GM12878 (cell line): ENCODE results near the gene CFAP58. TPM values are rescaled to one million over a fixed set of nuclear protein-coding genes. Genes with fewer than 3 reads are reported as not detected.

Source experiments
- ATAC-seq: fragments of 200-7000 bp; cut with Tn5 transposase; 3 replicates; pipeline ENCODE4 v1.9.1; 2020; ENCODE audit warnings: mild to moderate bottlenecking, moderate library complexity
- BruUV-seq: library from RNA; stranded (reverse); fragments of 400-500 nt; replicated peaks from 2 replicates; lab custom pipeline; 2021; lab: Mats Ljungman, UMichigan
- CTCF ChIA-PET: fragments of 300-600 bp; sonication (Branson Sonifier 250); formaldehyde crosslinking; extraction: SDS; loops from one replicate; lab custom pipeline; 2021; ENCODE audit warnings: inconsistent platforms; lab: Yijun Ruan, JAX
- POLR2A ChIA-PET: fragments of 350-600 bp; formaldehyde crosslinking; extraction: SDS; loops from one replicate; lab custom pipeline; 2021; ENCODE audit warnings: inconsistent platforms; lab: Charles Lee
- RAD21 ChIA-PET: fragments of 300-600 bp; sonication (Branson Sonifier 250); formaldehyde crosslinking; loops from one replicate; lab custom pipeline; 2023; ENCODE audit warnings: antibody characterized with exemption; ENCODE audit not compliant: unreplicated experiment; lab: Charles Lee
- SMC1A ChIA-PET: fragments of 300-600 bp; sonication (Branson Sonifier 250); formaldehyde crosslinking; loops from one replicate; lab custom pipeline; 2023; ENCODE audit not compliant: unreplicated experiment, uncharacterized antibody; lab: Charles Lee
- DNase-seq: peaks from one replicate; pipeline ENCODE4 v3.0.0-alpha.2; 2011; ENCODE audit warnings: low read depth, low spot score
- FAIRE-seq: peaks from 3 replicates; lab custom pipeline; 2011; peaks lifted over from hg19 to GRCh38; lab: Jason Lieb, UNC
- H2AFZ ChIP-seq: 2 replicates; pipeline ENCODE4 v1.6.0; 2011; ENCODE audit warnings: low read depth, low read length, control low read depth; ENCODE audit not compliant: control insufficient read depth
- H3K27ac ChIP-seq: 2 replicates; pipeline ENCODE4 v1.5.1; 2011; ENCODE audit warnings: control low read depth; ENCODE audit not compliant: control insufficient read depth, insufficient read depth
- H3K27me3 ChIP-seq, 2 experiments: replicated peaks in 1 of 2; 2 replicates each; pipeline versions ENCODE4 v1.6.0 to v1.6.1; 2011; ENCODE audit warnings: low read length in 1 of 2; ENCODE audit not compliant: control insufficient read depth in 2 of 2, insufficient read depth in 2 of 2
- H3K36me3 ChIP-seq, 2 experiments: 2 replicates each; pipeline ENCODE4 v1.5.1; 2011; ENCODE audit warnings: low read length in 1 of 2; ENCODE audit not compliant: control insufficient read depth in 2 of 2, insufficient read depth in 2 of 2
- H3K4me1 ChIP-seq: 2 replicates; pipeline ENCODE4 v1.6.1; 2011; ENCODE audit warnings: mild to moderate bottlenecking, low read length, moderate library complexity, mixed read lengths; ENCODE audit not compliant: control insufficient read depth, insufficient read depth
- H3K4me2 ChIP-seq: 2 replicates; pipeline ENCODE4 v1.6.0; 2011; ENCODE audit warnings: control low read depth; ENCODE audit not compliant: control insufficient read depth, insufficient read depth
- H3K4me3 ChIP-seq: fragments of 200-600 bp; sonication (generic); 2 replicates; pipeline ENCODE4 v1.5.1; 2016
- H3K79me2 ChIP-seq: 2 replicates; pipeline ENCODE4 v1.6.0; 2011; ENCODE audit warnings: low read length; ENCODE audit not compliant: control insufficient read depth, insufficient read depth
- H3K9ac ChIP-seq: 2 replicates; pipeline ENCODE4 v1.8.0; 2011; ENCODE audit warnings: low read length, control low read depth, mixed read lengths; ENCODE audit not compliant: control insufficient read depth, insufficient read depth
- H3K9me3 ChIP-seq: replicated peaks from 3 replicates; pipeline ENCODE4 v1.5.1; 2011; ENCODE audit warnings: mild to moderate bottlenecking, low read length; ENCODE audit not compliant: control insufficient read depth, insufficient read depth
- H4K20me1 ChIP-seq: 2 replicates; pipeline ENCODE4 v1.6.0; 2011; ENCODE audit not compliant: control insufficient read depth, insufficient read depth
- EP300 ChIP-seq, 2 experiments: fragments of 150-350 bp in 1 of 2; IDR thresholded peaks; 2 replicates each; pipeline ENCODE4 v1.6.1; 2011 to 2012; ENCODE audit warnings: low read depth in 2 of 2, low read length in 2 of 2, borderline replicate concordance in 1 of 2, improper control_type of control experiment in 1 of 2, inconsistent platforms in 1 of 2; ENCODE audit not compliant: control insufficient read depth in 1 of 2
- ETV6 ChIP-seq, 2 experiments: fragments of 450-650 bp in 1 of 2; IDR thresholded peaks in 1 of 2; conservative IDR thresholded peaks in 1 of 2; 2 replicates each; pipeline ENCODE4 v1.6.1; 2014; ENCODE audit warnings: antibody characterized with exemption in 1 of 2, borderline replicate concordance in 1 of 2, low read depth in 1 of 2, mild to moderate bottlenecking in 1 of 2, moderate library complexity in 1 of 2
- PBX3 ChIP-seq: IDR thresholded peaks from 2 replicates; pipeline ENCODE4 v1.6.1; 2011; ENCODE audit warnings: mild to moderate bottlenecking, low read depth, low read length, moderate library complexity; ENCODE audit not compliant: insufficient replicate concordance
- SMARCA5 ChIP-seq: fragments of 450-650 bp; IDR thresholded peaks from 2 replicates; pipeline ENCODE4 v1.6.1; 2017; ENCODE audit warnings: mild to moderate bottlenecking
- SPI1 ChIP-seq: IDR thresholded peaks from 2 replicates; pipeline ENCODE4 v1.6.1; 2011; ENCODE audit warnings: low read depth, mild to moderate bottlenecking, low read length, moderate library complexity, borderline replicate concordance; ENCODE audit not compliant: insufficient read depth
- WGBS: methylation state at CpG from one replicate; pipeline ENCODE4 v1.1.6; 2016; ENCODE audit warnings: low lambda C conversion rate; ENCODE audit not compliant: insufficient replicate concordance, insufficient coverage; ENCODE audit errors: missing lambda C conversion rate; 5-methylcytosine and 5-hydroxymethylcytosine counted together
- in situ Hi-C: fragments of 300-500 bp; cut with MboI; formaldehyde crosslinking; loops from 9 replicates; pipeline ENCODE4 v1.14.3; 2018; ENCODE audit warnings: mixed read lengths
- intact Hi-C: fragments of 100-400 bp; cut with micrococcal nuclease; formaldehyde crosslinking; loops from one replicate; pipeline ENCODE4 v1.14.2; 2022; ENCODE audit not compliant: unreplicated experiment
- polyA plus RNA-seq, 11 experiments: library from polyadenylated mRNA; depleted of rRNA in 4 of 11; unstranded in 6 of 11; stranded (reverse) in 5 of 11; fragments of >200 nt; fragmentation: Nextera tagmentation in 4 of 11; fragmentation: Illumina TruSeq in 1 of 11; extraction: Ambion mirVana in 4 of 11; extraction: Trizol in 1 of 11; gene quantifications; 1 replicate in 1 of 11; 2 replicates in 10 of 11; pipeline versions ENCODE4 v1.2.1 to v1.2.3, GENCODE V29; 2011 to 2016; ENCODE audit warnings: inconsistent platforms in 2 of 11, missing spikeins in 2 of 11, low read depth in 1 of 11
- total RNA-seq, 4 experiments: library from RNA; depleted of rRNA in 3 of 4; stranded (reverse); fragments of >200 nt in 3 of 4; fragmentation: Illumina TruSeq in 1 of 4; extraction: Trizol in 1 of 4; gene quantifications; 2 replicates each; pipeline versions ENCODE4 v1.2.1 to v1.2.3, GENCODE V29; 2013 to 2021

CFAP58 gene
- total and polyA plus RNA-seq, 10 of the 15 experiments (the other 5 are each of a cell fraction or from before 2014, with no cell fraction given) = 0.03 to 0.35 (median 0.21) TPM

DNA sequence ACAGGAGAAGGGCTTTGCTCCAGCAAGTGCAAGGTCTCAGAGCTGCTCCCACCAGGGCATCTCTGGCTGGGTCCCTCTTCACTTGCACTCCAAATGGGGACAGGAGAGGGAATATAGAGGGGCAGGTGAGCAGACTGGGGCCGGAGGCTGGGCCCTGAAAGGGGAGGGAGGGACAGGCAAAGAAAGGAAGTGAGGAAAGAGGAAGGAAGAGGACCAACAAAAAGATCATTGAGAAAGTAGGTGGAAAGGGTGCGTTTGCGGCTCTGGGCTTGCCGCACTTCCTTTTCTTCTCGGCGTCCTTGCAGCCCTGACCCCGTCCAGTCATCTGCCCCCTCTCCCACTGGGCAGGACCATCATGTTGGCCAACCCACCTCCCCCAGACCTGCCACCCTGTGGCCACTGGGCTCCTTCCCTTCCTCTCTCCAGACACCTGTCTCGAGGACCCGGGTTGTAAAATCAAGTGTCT is 29.4 kb upstream of the CFAP58 start:
- CTCF ChIA-PET = interaction anchor here (1.0 to 2.3 kb wide), 4 partner anchors 18 to 35 kb away, joined by 3 to 7 read pairs (median 4); no protein-coding TSS in a partner anchor

DNA sequence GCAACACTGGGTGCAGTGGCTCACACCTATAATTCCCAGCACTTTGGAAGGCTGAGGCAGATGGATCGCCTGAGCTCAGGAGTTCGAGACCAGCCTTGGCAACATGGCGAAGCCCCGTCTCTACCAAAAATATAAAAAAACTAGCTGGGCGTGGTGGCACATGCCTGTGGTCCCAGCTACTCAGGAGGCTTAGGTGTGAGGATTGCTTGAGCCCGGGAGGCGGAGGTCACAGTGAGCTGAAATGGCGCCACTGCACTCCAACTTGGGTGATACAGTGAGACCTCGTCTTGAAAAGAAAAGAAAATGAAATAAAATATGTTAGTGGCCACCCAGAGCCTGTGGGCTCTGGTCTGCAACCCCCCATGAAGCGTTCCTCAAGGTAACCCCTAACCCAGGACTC is 28.7 kb upstream of the CFAP58 start:
- ChIA-PET SMC1A (interaction anchor here (0.6 to 2.0 kb wide), 2 partner anchors 12 to 13 kb away, joined by 4 to 7 read pairs; partner anchors contain the start of gene ITPRIP), POLR2A (interaction anchor here (1.2 kb wide), 1 partner anchor 13 kb away, joined by 3 read pairs; no protein-coding TSS in a partner anchor), CTCF (interaction anchor here (1.0 to 2.3 kb wide), 4 partner anchors 19 to 35 kb away, joined by 3 to 7 read pairs (median 4); no protein-coding TSS in a partner anchor), RAD21 (no interaction called here)
- intact Hi-C loops = no loop called here
- no peak overlapping the region for H3K27ac ChIP-seq
- no peak overlapping the region for H3K4me2 ChIP-seq
- in situ Hi-C loops = no loop called here
- peaks cover 38% of the 10 kb centered on the region for H3K4me1 ChIP-seq
- H3K27me3 ChIP-seq = no peaks in the 10 kb centered on the region
- H3K36me3 ChIP-seq = peaks cover 0 to 7% of the 10 kb centered on the region in 2 experiments; a peak in 2 of 4 replicates
- no peak overlapping the region for H3K9ac ChIP-seq
- no peak overlapping the region for H3K4me3 ChIP-seq
- no peak for FAIRE-seq
- DNase-seq = no peak
- H4K20me1 ChIP-seq = peaks cover 10% of the 10 kb centered on the region; the same call in 1 of the 2 replicates
- ATAC-seq = no peak
- no TSS peak for BruUV-seq
- TF ChIP-seq PBX3 = no peak
- no peaks in the 10 kb centered on the region for H3K9me3 ChIP-seq
- no peak overlapping the region for H2AFZ ChIP-seq
- peaks cover 43% of the 10 kb centered on the region for H3K79me2 ChIP-seq
- WGBS = 88% methylated on average over 10 of the region's 10 CpGs

More for the DNA sequence above, 29.4 kb upstream of the CFAP58 start:
- WGBS = 3% methylated on average over 9 of the region's 9 CpGs
- H3K27me3 ChIP-seq = no peaks in the 10 kb centered on the region
- no peak overlapping the region for H3K4me3 ChIP-seq
- no peak for DNase-seq
- intact Hi-C loops (no loop called here), in situ Hi-C loops (no loop called here)
- no peaks in the 10 kb centered on the region for H3K9me3 ChIP-seq
- no peak overlapping the region for H3K9ac ChIP-seq
- BruUV-seq = no TSS peak
- POLR2A ChIA-PET = interaction anchor here (1.2 kb wide), 1 partner anchor 12 kb away, joined by 3 read pairs; no protein-coding TSS in a partner anchor
- TF ChIP-seq SPI1 = peak; percentile 52
- no peak for TF ChIP-seq SMARCA5
- TF ChIP-seq EP300 (IDR thresholded peaks at IDR 0.05; ENCODE audit: borderline replicate concordance in 1 of 2, control insufficient read depth in 1 of 2, low read depth in 2 of 2, low read length in 2 of 2) = no peak
- TF ChIP-seq ETV6 (conservative IDR thresholded peaks at IDR 0.05 in 1 of 2, IDR thresholded peaks at IDR 0.05 in 1 of 2; ENCODE audit: borderline replicate concordance in 1 of 2, low read depth in 1 of 2) = 0 out of 4 replicates have a peak, but pooled peaks of 1 of the 2 experiments have one; percentile 21
- peaks cover 34% of the 10 kb centered on the region for H3K4me1 ChIP-seq
- peaks cover 10% of the 10 kb centered on the region; the same call in 1 of the 2 replicates for H4K20me1 ChIP-seq
- H3K79me2 ChIP-seq = peaks cover 39% of the 10 kb centered on the region
- no peak for FAIRE-seq
- H2AFZ ChIP-seq = no peak overlapping the region
- no peak for ATAC-seq
- RAD21 ChIA-PET = no interaction called here
- SMC1A ChIA-PET = interaction anchor here (2.0 kb wide), 1 partner anchor 12 kb away, joined by 7 read pairs; no protein-coding TSS in a partner anchor
- H3K36me3 ChIP-seq = peaks cover 0 to 7% of the 10 kb centered on the region in 2 experiments; a peak in 2 of 4 replicates
- H3K4me2 ChIP-seq = peak overlapping the region; percentile 13; the same call in 1 of the 2 replicates
- H3K27ac ChIP-seq = no peak overlapping the region
